Ishikawa (cell line): ENCODE data around the gene METTL18.

Source experiments
- CEBPB ChIP-seq: IDR thresholded peaks from 2 replicates; pipeline ENCODE4 v1.6.1; 2012
- CREB1 ChIP-seq: IDR thresholded peaks from 2 replicates; pipeline ENCODE4 v1.6.1; 2012; ENCODE audit warnings: low read depth
- EGR1 ChIP-seq: IDR thresholded peaks from 2 replicates; pipeline ENCODE4 v1.6.1; 2012
- EP300 ChIP-seq: IDR thresholded peaks from 2 replicates; pipeline ENCODE4 v1.6.1; 2012; ENCODE audit warnings: borderline replicate concordance
- FOXM1 ChIP-seq: IDR thresholded peaks from 2 replicates; pipeline ENCODE4 v1.6.1; 2012; ENCODE audit warnings: low read depth, borderline replicate concordance
- NFIC ChIP-seq: IDR thresholded peaks from 2 replicates; pipeline ENCODE4 v1.6.1; 2012
- RAD21 ChIP-seq: IDR thresholded peaks from 2 replicates; pipeline ENCODE4 v1.6.1; 2012; ENCODE audit warnings: low read depth
- REST ChIP-seq: IDR thresholded peaks from 2 replicates; pipeline ENCODE4 v1.6.1; 2012; ENCODE audit warnings: low read depth, mild to moderate bottlenecking
- TAF1 ChIP-seq: IDR thresholded peaks from 2 replicates; pipeline ENCODE4 v1.6.1; 2012; ENCODE audit warnings: low read depth, mild to moderate bottlenecking
- TCF12 ChIP-seq: IDR thresholded peaks from 2 replicates; pipeline ENCODE4 v1.6.1; 2012; ENCODE audit warnings: low read depth
- TEAD4 ChIP-seq: IDR thresholded peaks from 2 replicates; pipeline ENCODE4 v1.6.1; 2012
- YY1 ChIP-seq: IDR thresholded peaks from 2 replicates; pipeline ENCODE4 v1.6.1; 2012; ENCODE audit warnings: low read depth
- ZBTB7A ChIP-seq: IDR thresholded peaks from 2 replicates; pipeline ENCODE4 v1.6.1; 2012; ENCODE audit warnings: low read depth
- TF ChIP-seq, protein P1 (sequence below): IDR thresholded peaks from 2 replicates; pipeline ENCODE4 v1.6.1; 2012
- TF ChIP-seq, protein P2 (sequence below): IDR thresholded peaks from 2 replicates; pipeline ENCODE4 v1.6.1; 2012

Gene METTL18

DNA sequence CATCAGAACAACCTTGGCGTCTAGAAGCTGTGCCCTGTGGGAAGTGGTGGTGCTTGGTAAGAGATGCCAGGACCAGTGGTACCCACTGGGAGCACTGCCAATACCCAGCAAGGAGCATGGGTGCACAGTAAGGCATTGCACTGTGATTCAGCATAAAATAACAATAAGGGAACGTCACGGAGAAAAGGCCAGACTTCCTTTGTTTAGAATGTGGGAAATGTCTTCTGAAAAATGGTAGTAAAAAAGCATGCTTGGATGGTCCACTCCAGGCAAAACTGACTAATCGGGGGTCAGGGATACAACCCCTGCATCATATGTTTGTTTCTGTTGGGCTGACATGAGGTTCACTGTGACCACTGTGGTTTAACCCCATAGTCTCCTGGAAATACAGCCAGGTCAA, 14.7 kb downstream of the METTL18 start:
- TF ChIP-seq RAD21 (no peak), EP300 (no peak), CEBPB (no peak), CREB1 (no peak), NFIC (no peak), YY1 (no peak), FOXM1 (no peak), REST (no peak), TCF12 (no peak), TAF1 (no peak)

GRCh38 chr1:169779150-169779549, 15.6 kb downstream of the METTL18 start:
- TF ChIP-seq YY1 (no peak), RAD21 (no peak), EP300 (no peak), TAF1 (no peak), NFIC (no peak), TCF12 (no peak), FOXM1 (no peak), EGR1 (no peak), REST (no peak), CEBPB (no peak), TEAD4 (no peak), ZBTB7A (no peak), CREB1 (no peak)
- TF ChIP-seq, protein P1, sequence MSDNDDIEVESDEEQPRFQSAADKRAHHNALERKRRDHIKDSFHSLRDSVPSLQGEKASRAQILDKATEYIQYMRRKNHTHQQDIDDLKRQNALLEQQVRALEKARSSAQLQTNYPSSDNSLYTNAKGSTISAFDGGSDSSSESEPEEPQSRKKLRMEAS = no peak
- TF ChIP-seq, protein P2, sequence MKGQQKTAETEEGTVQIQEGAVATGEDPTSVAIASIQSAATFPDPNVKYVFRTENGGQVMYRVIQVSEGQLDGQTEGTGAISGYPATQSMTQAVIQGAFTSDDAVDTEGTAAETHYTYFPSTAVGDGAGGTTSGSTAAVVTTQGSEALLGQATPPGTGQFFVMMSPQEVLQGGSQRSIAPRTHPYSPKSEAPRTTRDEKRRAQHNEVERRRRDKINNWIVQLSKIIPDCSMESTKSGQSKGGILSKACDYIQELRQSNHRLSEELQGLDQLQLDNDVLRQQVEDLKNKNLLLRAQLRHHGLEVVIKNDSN = no peak

DNA sequence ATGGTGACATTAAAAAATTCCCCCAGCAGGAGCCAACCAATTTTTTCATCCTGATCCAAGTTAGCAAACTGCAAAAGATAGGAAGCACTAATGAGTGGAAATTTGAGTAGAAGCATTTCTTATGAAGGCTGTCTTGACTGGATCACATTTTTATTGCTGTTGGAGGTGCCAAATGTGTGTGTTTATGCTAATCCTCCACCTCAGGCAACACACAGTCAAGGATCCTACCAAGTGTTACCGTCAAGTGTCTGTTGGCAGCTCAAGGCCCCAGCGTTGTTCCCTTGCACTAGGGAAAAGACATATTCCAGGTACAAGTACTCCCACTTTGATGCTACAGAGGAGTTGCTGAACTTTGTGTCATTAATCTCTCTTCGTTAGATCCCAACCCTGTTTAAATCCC, 18.3 kb downstream of the METTL18 start:
- TF ChIP-seq CREB1 (no peak), TCF12 (no peak), TEAD4 (no peak), NFIC (no peak), CEBPB (no peak), EP300 (no peak), REST (no peak), YY1 (no peak), EGR1 (no peak), RAD21 (no peak), TAF1 (no peak), FOXM1 (no peak), ZBTB7A (no peak)
- TF ChIP-seq, protein P1 = no peak
- TF ChIP-seq, protein P2 = no peak

DNA sequence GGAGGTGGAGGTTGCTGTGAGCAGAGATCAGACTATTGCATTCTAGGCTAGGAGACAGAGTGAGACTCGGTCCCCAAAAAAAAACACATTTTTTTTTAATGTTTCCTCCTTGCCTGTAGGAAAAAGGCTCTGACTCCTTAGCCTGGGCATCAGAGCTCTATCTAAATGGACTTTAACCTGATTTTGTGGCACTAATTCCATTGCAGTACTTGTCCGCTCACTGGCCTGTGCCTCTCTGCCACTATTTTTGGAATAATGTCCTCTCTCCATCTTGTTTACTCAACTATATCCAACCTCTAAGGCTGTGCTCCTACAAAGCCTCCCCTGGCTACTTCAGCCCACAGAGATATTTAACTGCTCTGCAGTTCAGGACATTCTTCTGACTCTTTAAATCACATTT, 26.5 kb downstream of the METTL18 start:
- TF ChIP-seq FOXM1 (no peak), CEBPB (no peak), ZBTB7A (no peak), TEAD4 (no peak), REST (no peak)
